Measurements from ENCODE around the gene SCRN3. TPM values are rescaled to one million over a fixed set of nuclear protein-coding genes. Genes with fewer than 3 reads are reported as not detected.
"Not testable (repeated sequence)": the region's sequence is repeated elsewhere in the genome, so short reads cannot be mapped to it uniquely, and the experiment has no call there.

SCRN3 gene
- total and polyA plus RNA-seq, 3 donors from 2014 or later, result 18.3 to 29.1 (median 20.2) TPM

DNA sequence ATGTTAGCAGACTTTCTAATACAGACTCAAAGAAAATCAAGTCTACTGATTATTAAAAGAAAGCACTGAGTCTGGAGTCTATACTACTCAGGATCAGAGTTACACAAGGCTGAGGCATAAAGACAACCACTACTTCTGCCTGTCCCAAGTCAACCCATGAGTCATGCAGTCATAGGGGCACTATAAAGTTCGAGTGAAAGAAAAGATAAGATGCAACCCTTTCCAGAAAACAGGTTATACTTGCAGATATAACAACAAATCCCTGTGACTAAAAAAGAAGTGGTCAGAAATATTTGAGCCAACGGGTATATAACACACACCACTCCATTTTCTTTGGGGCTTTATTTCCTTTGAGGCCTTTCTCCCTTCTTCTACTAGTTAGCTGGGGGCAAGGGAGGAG is 18.6 kb upstream of the SCRN3 start:
- Histone ChIP-seq H3K27ac (no peak overlapping the region), H3K4me1 (no peaks in the 10 kb centered on the region), H3K27me3 (no peaks in the 10 kb centered on the region), H3K9me3 (no peaks in the 10 kb centered on the region), H3K4me3 (no peak overlapping the region), H3K36me3 (ENCODE audit: low read depth, missing control alignments) (no peaks in the 10 kb centered on the region)
- intact Hi-C loops (cut with DNase I; ENCODE audit: low total_unique reads), result no loop called here
- TF ChIP-seq CTCF (IDR thresholded peaks at IDR 0.05), result no peak
- TF ChIP-seq POLR2A (IDR thresholded peaks at IDR 0.05), result no peak
- 86 to 91% methylated on average over 2 of the region's 2 CpGs for WGBS, 2 donors
- DNase-seq, result no peak

GRCh38 chr2:174383796-174384195 is 11.7 kb upstream of the SCRN3 start:
- H3K36me3 ChIP-seq (ENCODE audit: low read depth, missing control alignments), result no peaks in the 10 kb centered on the region
- intact Hi-C loops (cut with DNase I; ENCODE audit: low total_unique reads), result no loop called here
- no peaks in the 10 kb centered on the region for H3K27me3 ChIP-seq
- H3K4me3 ChIP-seq, result no peak overlapping the region
- no peak for TF ChIP-seq CTCF (IDR thresholded peaks at IDR 0.05)
- no peak for TF ChIP-seq POLR2A (IDR thresholded peaks at IDR 0.05)
- 91 to 92% methylated on average over 1 of the region's 1 CpG for WGBS, 2 donors
- DNase-seq, result no peak
- H3K9me3 ChIP-seq, result no peaks in the 10 kb centered on the region
- no peaks in the 10 kb centered on the region for H3K4me1 ChIP-seq
- no peak overlapping the region for H3K27ac ChIP-seq

DNA sequence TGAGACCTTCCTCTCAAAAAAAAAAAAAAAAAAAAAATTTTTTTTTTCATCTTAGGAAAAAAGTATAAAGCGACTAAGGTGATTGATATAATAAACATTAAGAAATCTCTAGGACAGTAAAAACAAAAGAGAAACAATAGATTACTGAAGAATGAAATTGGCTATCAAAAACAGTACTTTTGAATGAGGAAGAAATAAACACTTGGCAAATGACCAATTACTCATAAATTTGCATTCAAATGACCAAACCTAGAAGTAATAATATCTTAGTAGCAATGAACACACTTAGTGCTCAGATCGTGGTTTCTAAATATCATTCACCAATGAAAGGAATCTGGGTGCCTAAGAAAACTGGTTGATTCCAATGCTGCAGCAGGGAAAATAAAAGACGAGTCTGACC is 10.3 kb upstream of the SCRN3 start:
- no peaks in the 10 kb centered on the region for H3K27me3 ChIP-seq
- H3K27ac ChIP-seq, result no peak overlapping the region
- TF ChIP-seq CTCF (IDR thresholded peaks at IDR 0.05) (no peak), POLR2A (IDR thresholded peaks at IDR 0.05) (no peak)
- no peaks in the 10 kb centered on the region for H3K36me3 ChIP-seq (ENCODE audit: low read depth, missing control alignments)
- no peaks in the 10 kb centered on the region for H3K4me1 ChIP-seq
- DNase-seq, result no peak
- intact Hi-C loops (cut with DNase I; ENCODE audit: low total_unique reads), result no loop called here
- H3K4me3 ChIP-seq, result no peak overlapping the region
- H3K9me3 ChIP-seq, result no peaks in the 10 kb centered on the region
- 90 to 91% methylated on average over 3 of the region's 3 CpGs for WGBS, 2 donors

GRCh38 chr2:174388706-174389105 is 6.8 kb upstream of the SCRN3 start:
- intact Hi-C loops (cut with DNase I; ENCODE audit: low total_unique reads); H3K9me3 ChIP-seq; H3K4me1 ChIP-seq; H3K27me3 ChIP-seq; H3K4me3 ChIP-seq; DNase-seq; H3K36me3 ChIP-seq (ENCODE audit: low read depth, missing control alignments); H3K27ac ChIP-seq: not testable (repeated sequence)
- 96 to 99% methylated on average over 3 of the region's 3 CpGs for WGBS, 2 donors

GRCh38 chr2:174389542-174389941 is 6.0 kb upstream of the SCRN3 start:
- intact Hi-C loops (cut with DNase I; ENCODE audit: low total_unique reads), result no loop called here
- WGBS, 2 donors, result 89 to 94% methylated on average over 6 of the region's 6 CpGs
- no peak overlapping the region for H3K27ac ChIP-seq

DNA sequence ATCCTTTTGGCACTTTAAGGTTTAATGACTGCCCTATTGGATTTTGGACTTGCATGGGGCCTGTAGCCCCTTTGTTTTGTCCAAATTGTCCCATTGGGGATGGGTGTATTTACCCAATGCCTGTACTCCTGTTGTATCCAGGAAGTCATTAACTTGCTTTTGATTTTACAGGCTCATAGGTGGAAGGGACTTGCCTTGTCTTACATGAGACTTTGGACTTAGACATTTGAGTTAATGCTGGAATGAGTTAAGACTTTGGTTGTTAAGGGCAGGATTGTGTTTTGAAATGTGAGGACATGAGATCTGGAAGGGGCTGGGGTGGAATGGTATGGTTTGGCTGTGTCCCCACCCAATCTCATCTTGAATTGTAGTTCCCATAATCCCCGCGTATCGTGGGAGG is 5.2 kb upstream of the SCRN3 start:
- WGBS, 2 donors, result 95 to 97% methylated on average over 3 of the region's 3 CpGs
- DNase-seq; H3K36me3 ChIP-seq (ENCODE audit: low read depth, missing control alignments); H3K4me3 ChIP-seq; H3K9me3 ChIP-seq; H3K27ac ChIP-seq; H3K27me3 ChIP-seq; H3K4me1 ChIP-seq; intact Hi-C loops (cut with DNase I; ENCODE audit: low total_unique reads): not testable (repeated sequence)

More at GRCh38 chr2:174389542-174389941, 6.0 kb upstream of the SCRN3 start:
- H3K27me3 ChIP-seq, result no peaks in the 10 kb centered on the region
- H3K4me1 ChIP-seq, result peaks cover 4% of the 10 kb centered on the region
- H3K9me3 ChIP-seq, result no peaks in the 10 kb centered on the region
- no peaks in the 10 kb centered on the region for H3K36me3 ChIP-seq (ENCODE audit: low read depth, missing control alignments)
- TF ChIP-seq POLR2A (IDR thresholded peaks at IDR 0.05) (no peak), CTCF (IDR thresholded peaks at IDR 0.05) (no peak)
- no peak overlapping the region for H3K4me3 ChIP-seq
- DNase-seq, result no peak
